Measurements from ENCODE around the gene CEBPB. TPM values are rescaled to one million over a fixed set of nuclear protein-coding genes. Genes with fewer than 3 reads are reported as not detected.

The CEBPB gene
- total and polyA plus RNA-seq, 2 donors from 2014 or later = 33.6 to 81.4 TPM

GRCh38 chr20:50232651-50233324, 42.2 kb downstream of the CEBPB start:
- Histone ChIP-seq H3K27me3 (ENCODE audit: control insufficient read depth, insufficient read depth, low read length) (no peaks in the 10 kb centered on the region), H3K4me3 (ENCODE audit: low read length in 3 of 3) (no peak overlapping the region), H3K36me3 (ENCODE audit: control insufficient read depth in 2 of 3, insufficient read depth in 3 of 3, low read length in 3 of 3) (no peaks in the 10 kb centered on the region), H3K4me1 (ENCODE audit: control insufficient read depth in 2 of 3, insufficient read depth in 2 of 3, low read depth in 1 of 3, low read length in 3 of 3) (no peaks in the 10 kb centered on the region), H3K9ac (ENCODE audit: low read length in 3 of 3) (no peak overlapping the region), H3K9me3 (ENCODE audit: control insufficient read depth in 2 of 3, insufficient read depth in 1 of 3, low read length in 3 of 3) (no peaks in the 10 kb centered on the region), H3K27ac (ENCODE audit: low read depth in 2 of 2, low read length in 2 of 2) (no peak overlapping the region)
- no peak for TF ChIP-seq CTCF (IDR thresholded peaks at IDR 0.05; ENCODE audit: borderline replicate concordance, extremely low read depth, insufficient read depth)
- FAIRE-seq (no peak), DNase-seq (no peak)
- intact Hi-C loops (cut with DNase I) = no loop called here

GRCh38 chr20:50233325-50234212, 42.9 kb downstream of the CEBPB start:
- TF ChIP-seq CTCF (IDR thresholded peaks at IDR 0.05; ENCODE audit: borderline replicate concordance, extremely low read depth, insufficient read depth) = no peak
- H3K9me3 ChIP-seq (ENCODE audit: control insufficient read depth in 2 of 3, insufficient read depth in 1 of 3, low read length in 3 of 3) = no peaks in the 10 kb centered on the region
- DNase-seq = peak in 3 of 5 donors; percentile 38 to 67 (median 56)
- no peaks in the 10 kb centered on the region for H3K27me3 ChIP-seq (ENCODE audit: control insufficient read depth, insufficient read depth, low read length)
- H3K27ac ChIP-seq (ENCODE audit: low read depth in 2 of 2, low read length in 2 of 2) = no peak overlapping the region
- H3K4me1 ChIP-seq (ENCODE audit: control insufficient read depth in 2 of 3, insufficient read depth in 2 of 3, low read depth in 1 of 3, low read length in 3 of 3) = no peaks in the 10 kb centered on the region
- H3K9ac ChIP-seq (ENCODE audit: low read length in 3 of 3) = no peak overlapping the region
- no peak for FAIRE-seq
- no peak overlapping the region for H3K4me3 ChIP-seq (ENCODE audit: low read length in 3 of 3)
- no peaks in the 10 kb centered on the region for H3K36me3 ChIP-seq (ENCODE audit: control insufficient read depth in 2 of 3, insufficient read depth in 3 of 3, low read length in 3 of 3)
- intact Hi-C loops (cut with DNase I) = no loop called here

GRCh38 chr20:50234288-50234687, 43.7 kb downstream of the CEBPB start:
- DNase-seq = no peak
- H3K4me1 ChIP-seq (ENCODE audit: control insufficient read depth in 2 of 3, insufficient read depth in 2 of 3, low read depth in 1 of 3, low read length in 3 of 3) = no peaks in the 10 kb centered on the region
- H3K9me3 ChIP-seq (ENCODE audit: control insufficient read depth in 2 of 3, insufficient read depth in 1 of 3, low read length in 3 of 3) = no peaks in the 10 kb centered on the region
- no peaks in the 10 kb centered on the region for H3K27me3 ChIP-seq (ENCODE audit: control insufficient read depth, insufficient read depth, low read length)
- FAIRE-seq = no peak
- H3K27ac ChIP-seq (ENCODE audit: low read depth in 2 of 2, low read length in 2 of 2) = no peak overlapping the region
- no peak overlapping the region for H3K9ac ChIP-seq (ENCODE audit: low read length in 3 of 3)
- intact Hi-C loops (cut with DNase I) = no loop called here
- TF ChIP-seq CTCF (IDR thresholded peaks at IDR 0.05; ENCODE audit: borderline replicate concordance, extremely low read depth, insufficient read depth) = no peak
- H3K36me3 ChIP-seq (ENCODE audit: control insufficient read depth in 2 of 3, insufficient read depth in 3 of 3, low read length in 3 of 3) = no peaks in the 10 kb centered on the region
- H3K4me3 ChIP-seq (ENCODE audit: low read length in 3 of 3) = no peak overlapping the region
